ENCODE results near the gene GABRE.
"Not testable (repeated sequence)": the region's sequence is repeated elsewhere in the genome, so short reads cannot be mapped to it uniquely, and the experiment has no call there.

GABRE gene

DNA sequence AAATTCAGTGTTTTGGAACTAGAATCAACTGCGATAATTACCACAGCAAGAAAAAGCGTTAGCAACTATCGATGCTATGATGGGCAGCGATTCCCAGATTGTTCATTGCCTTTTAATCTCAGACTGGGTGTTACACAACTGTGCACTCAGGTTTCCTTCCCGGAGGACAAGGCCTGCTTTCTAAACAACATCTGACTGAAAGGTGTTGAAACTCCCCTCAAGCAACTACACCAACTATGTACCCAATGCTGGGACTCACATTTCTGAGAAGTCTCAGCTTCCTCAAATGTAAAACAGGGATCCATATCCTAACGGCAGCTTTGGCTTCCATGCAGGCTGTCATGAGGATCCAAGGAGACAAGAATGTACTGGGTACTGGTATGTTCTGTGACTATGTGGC is 8.2 kb downstream of the GABRE start:
- DNase-seq: no peak

DNA sequence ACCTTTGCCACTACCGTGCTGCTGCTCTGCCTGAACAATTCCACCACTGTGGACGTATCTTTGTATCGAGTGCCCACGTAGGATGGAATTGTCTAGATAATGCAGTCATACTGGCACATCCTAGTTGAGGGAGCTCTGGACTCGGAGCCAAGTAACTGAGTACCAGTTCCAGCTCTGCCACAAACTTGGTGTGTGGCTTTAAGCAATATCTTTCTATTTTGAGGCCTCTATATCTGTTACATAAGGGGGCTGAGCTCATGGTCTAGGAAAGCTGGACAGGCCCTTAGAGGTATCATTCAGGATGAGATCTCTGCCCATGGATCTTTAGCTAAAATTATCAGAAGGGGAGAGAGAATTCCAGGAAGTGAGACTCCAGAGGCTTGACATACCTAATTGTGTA is 12.4 kb downstream of the GABRE start:
- no peak for DNase-seq

DNA sequence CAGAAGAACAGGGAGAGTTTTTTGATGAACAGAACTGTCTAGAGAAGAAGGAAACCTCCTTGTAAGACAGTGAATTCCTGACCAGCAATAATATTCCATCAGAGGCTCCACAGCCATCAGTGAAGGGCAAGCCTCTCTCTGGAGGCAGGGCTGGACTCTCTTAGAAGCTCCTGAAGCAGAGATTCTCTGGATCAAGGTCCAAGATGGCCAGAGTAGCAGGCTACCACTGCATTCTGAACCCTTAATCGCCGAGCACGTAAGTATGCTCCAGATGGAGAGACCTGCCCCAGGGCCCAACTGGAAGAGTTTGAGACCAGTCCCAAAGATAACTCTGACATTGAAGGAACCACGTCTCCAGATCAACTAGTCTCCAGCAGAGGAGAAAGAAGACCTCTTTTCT is 16.4 kb downstream of the GABRE start:
- no peak for DNase-seq

DNA sequence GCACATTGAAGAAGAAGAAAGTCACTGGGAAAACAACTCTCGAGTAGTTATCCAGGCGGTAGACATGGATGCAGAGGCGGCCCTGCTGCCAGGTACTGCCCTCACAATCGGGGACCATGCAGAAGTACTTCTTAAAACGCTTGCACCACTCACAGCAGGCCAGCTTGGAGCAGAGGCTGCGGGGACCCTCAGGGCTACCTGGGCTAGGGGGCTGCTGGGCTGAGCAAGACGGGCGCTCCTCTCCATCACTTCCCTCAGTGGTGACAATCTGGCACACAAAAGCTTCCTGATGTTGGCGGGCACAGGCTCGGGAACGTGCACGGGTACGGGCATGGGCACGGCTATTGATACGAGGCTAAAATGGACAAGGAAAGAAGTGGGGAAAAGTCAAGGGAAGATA is 19.7 kb downstream of the GABRE start:
- DNase-seq: no peak

DNA sequence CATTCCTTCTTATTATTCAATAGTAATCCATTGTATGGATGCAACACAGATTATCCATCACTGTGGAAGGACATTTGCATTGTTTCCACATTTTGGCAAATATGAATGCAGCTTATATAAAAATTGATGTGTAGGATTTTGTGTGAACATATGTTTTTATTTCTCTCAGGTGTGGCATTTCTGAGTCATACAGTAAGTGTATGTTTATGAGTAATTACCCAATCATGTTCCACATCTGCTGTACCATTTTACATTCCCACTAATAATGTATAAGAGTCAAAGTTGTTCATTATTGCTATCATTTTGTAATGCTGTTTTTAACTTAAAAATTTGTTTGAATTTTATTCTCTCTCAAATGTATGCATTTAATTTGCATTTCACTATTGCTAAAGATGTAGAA is 36.3 kb downstream of the GABRE start:
- no peak for DNase-seq

DNA sequence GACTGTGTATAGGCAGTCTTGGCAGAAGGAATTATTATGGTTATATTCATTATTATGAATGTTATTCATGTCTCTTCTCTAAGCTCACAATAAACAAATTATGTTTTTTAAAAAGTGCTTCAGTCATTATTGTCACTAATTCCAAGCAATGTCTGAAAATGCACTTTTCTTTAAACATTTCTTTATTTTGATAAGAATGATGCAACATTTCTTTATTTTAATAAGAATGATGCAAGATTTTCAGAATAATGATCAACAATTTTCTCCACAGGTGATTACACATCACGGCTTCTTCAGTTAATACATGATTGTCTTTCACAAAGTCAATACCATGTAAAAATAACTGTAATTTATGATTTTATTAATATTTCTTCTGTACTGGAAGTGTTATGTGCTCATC is 39.1 kb downstream of the GABRE start:
- no peak for DNase-seq

DNA sequence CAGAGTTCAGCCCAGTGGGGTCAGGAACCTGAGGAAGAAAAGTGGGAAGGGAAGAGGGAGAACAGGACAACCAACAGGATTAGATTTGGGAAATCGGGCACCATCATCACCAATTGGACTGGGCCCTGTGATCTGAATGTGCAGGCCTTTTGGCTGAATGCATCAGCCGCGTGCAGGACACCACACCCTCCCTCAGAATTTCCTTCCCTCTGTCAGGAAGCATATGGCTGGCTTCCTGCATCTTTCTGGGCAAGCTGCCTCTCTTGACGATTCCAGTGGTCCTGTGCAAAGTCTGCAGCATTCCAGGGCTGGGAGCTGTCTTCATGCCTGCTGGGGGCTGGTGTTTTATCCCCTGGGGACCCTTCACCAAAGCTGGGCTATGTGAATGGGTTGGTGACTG is 45.4 kb downstream of the GABRE start:
- no peak for DNase-seq

DNA sequence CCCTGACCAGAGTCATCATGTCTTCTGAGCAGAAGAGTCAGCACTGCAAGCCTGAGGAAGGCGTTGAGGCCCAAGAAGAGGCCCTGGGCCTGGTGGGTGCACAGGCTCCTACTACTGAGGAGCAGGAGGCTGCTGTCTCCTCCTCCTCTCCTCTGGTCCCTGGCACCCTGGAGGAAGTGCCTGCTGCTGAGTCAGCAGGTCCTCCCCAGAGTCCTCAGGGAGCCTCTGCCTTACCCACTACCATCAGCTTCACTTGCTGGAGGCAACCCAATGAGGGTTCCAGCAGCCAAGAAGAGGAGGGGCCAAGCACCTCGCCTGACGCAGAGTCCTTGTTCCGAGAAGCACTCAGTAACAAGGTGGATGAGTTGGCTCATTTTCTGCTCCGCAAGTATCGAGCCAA is 50.8 kb downstream of the GABRE start:
- DNase-seq: no peak

DNA sequence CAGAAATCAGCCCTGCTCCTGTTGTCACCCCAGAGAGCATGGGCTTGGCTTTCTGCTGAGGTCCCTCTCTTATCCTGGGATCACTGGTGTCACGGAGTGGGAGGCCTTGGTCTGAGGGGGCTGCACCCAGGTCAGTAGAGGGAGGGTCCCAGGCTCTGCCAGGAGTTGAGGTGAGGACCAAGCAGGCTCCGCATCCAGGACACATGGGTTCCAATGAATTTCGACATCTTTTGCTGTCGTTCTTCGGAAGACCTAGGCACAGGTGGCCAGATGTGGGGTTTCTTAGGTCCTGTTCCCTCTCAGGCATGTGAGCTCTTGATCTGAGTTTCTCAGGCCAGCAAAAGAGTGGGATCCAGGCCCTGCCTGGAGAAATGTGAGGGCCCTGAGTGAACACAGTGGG is 51.8 kb downstream of the GABRE start:
- no peak for DNase-seq

DNA sequence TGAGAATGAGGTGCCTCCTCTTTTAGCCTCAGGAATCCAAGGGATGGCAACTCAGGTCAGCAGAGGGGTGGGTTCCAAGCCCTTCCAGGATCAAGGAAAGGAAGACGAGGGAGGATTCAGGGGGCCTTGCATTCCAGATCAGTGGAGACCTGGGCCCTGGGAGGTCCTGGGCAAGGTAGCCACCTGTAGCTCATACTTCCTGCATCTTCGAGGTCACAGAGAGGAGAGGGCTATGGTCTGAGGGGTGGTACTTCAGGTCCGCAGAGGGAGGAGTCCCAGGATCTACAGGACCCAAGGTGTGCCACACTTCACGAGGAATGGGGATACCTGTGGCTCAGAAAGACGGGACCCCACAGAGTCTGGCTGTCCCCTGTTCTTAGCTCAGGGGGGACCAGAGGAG is 52.6 kb downstream of the GABRE start:
- DNase-seq: no peak

DNA sequence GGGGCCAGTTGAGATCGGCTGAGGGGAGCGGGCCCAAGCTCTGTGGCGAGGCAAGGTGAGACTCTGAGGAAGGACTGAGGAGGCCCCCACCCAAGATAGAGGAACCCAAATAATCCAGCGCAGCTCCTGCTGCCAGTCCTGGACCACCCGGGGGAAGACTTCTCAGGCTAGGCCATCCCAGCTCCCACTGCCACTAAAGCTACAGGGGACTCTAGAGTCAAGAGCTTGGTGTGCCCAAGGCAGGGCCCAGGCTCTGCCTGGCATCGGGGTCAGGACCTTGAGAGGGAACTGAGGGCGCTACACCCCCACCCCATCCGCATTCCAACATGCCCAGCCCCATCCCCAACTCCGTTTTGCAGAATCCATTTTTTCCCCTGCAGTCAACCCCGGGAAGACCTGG is 53.2 kb downstream of the GABRE start:
- DNase-seq: no peak

DNA sequence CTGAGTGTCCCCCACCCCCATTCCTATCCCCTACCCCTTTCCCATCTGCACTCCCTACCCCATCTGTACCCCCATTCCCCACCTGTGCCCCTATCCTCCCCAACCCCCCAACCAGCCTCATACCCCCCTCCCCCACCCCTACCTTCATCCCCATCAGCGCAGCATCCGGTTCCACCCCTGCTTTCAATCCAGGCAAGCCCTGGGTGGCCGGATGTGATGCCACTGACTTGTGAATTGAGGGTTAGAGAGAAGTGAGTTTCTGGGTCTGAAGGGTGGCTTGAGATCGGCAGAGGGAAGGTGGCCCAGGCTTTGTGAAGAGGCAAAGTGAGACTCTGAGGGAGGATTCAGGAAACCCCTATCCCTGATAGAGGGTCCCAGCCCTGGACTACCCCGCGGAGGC is 53.9 kb downstream of the GABRE start:
- no peak for DNase-seq

DNA sequence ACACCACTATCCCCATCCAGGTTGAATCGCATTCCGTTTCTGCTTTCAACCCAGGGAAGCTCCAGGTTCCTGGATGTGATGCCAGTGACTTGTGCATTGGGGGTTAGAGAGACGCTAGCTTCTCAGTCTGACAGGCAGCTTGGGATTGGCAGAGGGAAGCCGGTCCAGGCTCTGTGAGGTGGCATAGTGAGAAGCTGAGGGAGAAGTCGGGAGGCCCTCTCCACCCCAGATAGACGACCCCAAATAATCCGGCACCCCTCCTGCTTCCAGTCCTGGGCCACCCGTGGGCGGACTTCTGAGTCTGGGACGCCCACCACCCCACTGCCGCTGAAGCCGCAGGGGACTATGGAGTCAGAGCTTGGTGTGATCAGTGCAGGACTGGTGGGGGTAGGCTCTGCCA is 54.4 kb downstream of the GABRE start:
- DNase-seq: no peak

DNA sequence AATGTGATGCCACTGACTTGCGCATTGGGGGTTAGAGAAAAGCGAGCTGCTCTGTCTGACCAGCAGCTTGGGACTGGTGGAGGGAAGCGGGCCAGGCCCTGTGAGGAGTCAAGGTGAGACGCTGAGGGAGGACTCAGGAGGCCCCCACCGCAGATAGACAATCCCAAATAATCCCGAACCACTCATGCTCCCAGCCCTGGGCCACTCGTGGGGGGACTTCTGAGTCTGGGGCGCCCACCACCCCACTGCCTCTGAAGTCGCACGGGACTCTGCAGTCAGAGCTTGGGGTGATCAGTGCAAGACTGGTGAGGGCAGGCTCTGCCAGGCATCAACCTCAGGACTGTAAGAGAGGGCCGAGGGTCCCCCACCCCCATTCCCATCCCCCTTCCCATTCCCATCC is 54.9 kb downstream of the GABRE start:
- DNase-seq: no peak

DNA sequence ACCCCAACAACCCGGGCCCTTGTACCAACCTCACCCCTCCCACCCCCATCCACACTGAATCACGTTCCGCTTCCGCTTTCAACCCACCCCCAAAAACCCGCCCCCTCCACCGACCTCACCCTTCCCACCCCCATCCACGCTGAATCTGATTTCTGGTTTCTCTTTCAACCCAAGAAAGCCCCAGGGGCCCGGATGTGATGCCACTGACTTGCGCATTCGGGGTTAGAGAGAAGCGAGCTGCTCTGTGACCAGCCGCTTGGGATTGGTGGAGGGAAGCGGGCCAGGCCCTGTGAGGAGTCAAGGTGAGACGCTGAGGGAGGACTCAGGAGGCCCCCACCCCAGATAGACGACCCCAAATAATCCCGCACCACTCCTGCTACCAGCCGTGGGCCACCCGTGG is 55.7 kb downstream of the GABRE start:
- DNase-seq: not testable (repeated sequence)

DNA sequence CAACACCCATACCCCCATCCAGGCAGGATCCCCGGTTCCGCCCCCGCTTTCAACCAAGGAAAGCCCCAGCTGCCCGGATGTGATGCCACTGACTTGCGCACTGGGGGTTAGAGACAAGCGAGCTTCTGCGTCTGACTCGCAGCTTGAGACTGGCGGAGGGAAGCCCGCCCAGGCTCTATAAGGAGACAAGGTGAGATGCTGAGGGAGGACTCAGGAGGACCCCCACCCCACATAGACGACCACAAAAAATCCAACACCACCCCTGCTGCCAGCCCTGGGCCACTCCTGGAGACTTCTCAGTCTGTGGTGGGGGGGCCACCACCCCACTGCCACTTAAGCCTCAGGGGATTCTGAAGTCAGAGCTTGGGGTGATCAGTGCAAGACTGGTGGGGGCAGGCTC is 61.7 kb downstream of the GABRE start, which contains the start of gene MAGEA4:
MAGEA4 (plus strand) TSS at position 110 of the 400 bp plus-strand sequence. CDS start 10,776 bp downstream, outside the sequence.
- no peak for DNase-seq

DNA sequence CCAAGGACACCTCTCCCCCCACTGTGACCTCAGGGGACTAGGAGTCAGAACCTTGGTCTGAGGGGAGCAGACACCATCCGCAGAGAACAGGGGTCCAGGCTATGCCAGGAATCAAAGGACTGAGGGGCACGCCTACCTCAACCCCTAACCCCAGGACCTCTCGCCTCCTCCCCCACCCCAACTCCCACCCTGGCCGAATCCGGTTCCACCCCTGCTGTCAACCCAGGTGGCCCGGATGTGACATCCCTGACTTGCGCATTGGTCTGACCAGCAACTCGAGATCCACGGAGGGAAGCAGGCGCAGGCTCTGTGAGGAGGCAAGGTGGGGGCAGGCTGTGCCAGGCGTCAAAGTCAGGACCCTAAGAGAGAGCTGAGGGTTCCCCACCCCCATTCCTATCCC is 62.3 kb downstream of the GABRE start:
- no peak for DNase-seq

DNA sequence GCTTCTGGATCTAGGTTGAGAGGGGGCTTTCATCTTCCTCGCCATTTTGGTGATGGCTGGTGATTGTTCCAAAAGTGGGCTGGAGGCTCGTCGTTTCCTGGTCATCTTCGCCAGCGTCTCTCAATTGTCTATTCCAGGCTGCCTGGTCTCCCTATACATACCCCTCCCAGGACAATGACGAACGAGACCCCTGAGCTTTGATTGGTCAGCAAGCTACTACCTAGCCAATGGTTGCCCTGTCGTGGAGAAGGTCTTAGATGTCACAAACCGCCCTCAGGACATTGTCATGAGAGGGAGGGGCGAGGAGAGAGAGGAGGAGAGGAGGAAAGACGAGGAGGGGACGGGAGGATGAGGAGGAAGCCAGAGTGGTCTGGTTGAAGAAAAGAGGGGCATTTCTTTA is 69.5 kb downstream of the GABRE start:
- DNase-seq: no peak

All from cerebellar nuclear complex (tissue), 1 donor.